Measurements from ENCODE around the gene FAM24A. TPM values are rescaled to one million over a fixed set of nuclear protein-coding genes. Genes with fewer than 3 reads are reported as not detected.
"Not testable (repeated sequence)": the region's sequence is repeated elsewhere in the genome, so short reads cannot be mapped to it uniquely, and the experiment has no call there.

Gene FAM24A
- total and polyA plus RNA-seq, 12 donors: not detected

GRCh38 chr10:122884166-122884565, 26.2 kb upstream of the FAM24A start:
- Histone ChIP-seq H3K4me1 (peaks cover 0 to 13% (median 8%) of the 10 kb centered on the region in 9 donors), H3K27me3 (peaks cover 0 to 26% (median 5%) of the 10 kb centered on the region in 7 donors), H3K4me3 (no peak overlapping the region), H3K9me3 (no peaks in the 10 kb centered on the region), H3K27ac (no peak overlapping the region), H3K36me3 (no peaks in the 10 kb centered on the region)
- no peak for DNase-seq
- no peak for ATAC-seq
- TF ChIP-seq CTCF (IDR thresholded peaks at IDR 0.05): no peak
- WGBS, 2 donors: 93 to 100% methylated on average over 1 of the region's 1 CpG
- intact Hi-C loops (cut with DNase I): no loop called here

- intact Hi-C loops (cut with DNase I): no loop called here
- no peak for DNase-seq
- TF ChIP-seq CTCF (IDR thresholded peaks at IDR 0.05): no peak
- H3K27me3 ChIP-seq: peaks cover 0 to 17% (median 0%) of the 10 kb centered on the region in 7 donors
- no peaks in the 10 kb centered on the region for H3K9me3 ChIP-seq
- no peak for ATAC-seq
- H3K27ac ChIP-seq: no peak overlapping the region
- no peaks in the 10 kb centered on the region for H3K36me3 ChIP-seq
- H3K4me1 ChIP-seq: no peaks in the 10 kb centered on the region
- no peak overlapping the region for H3K4me3 ChIP-seq
- WGBS, 2 donors: 83% methylated on average over 5 of the region's 5 CpGs
Measured at GRCh38 chr10:122894261-122894944, 16.0 kb upstream of the FAM24A start.

- DNase-seq; H3K9me3 ChIP-seq; H3K27ac ChIP-seq; H3K4me3 ChIP-seq; H3K36me3 ChIP-seq; intact Hi-C loops (cut with DNase I); ATAC-seq; H3K4me1 ChIP-seq: not testable (repeated sequence)
- WGBS, 2 donors: 72 to 74% methylated on average over 4 of the region's 4 CpGs
- H3K27me3 ChIP-seq: peaks cover 0 to 20% (median 9%) of the 10 kb centered on the region in 7 donors
Measured at GRCh38 chr10:122903861-122904260, 6.5 kb upstream of the FAM24A start.

- H3K4me1 ChIP-seq: no peaks in the 10 kb centered on the region
- H3K27ac ChIP-seq: no peak overlapping the region
- intact Hi-C loops (cut with DNase I): no loop called here
- WGBS, 2 donors: 20 to 22% methylated on average over 5 of the region's 5 CpGs
- no peak for TF ChIP-seq CTCF (IDR thresholded peaks at IDR 0.05)
- ATAC-seq: peak in 6 of 8 donors; percentile 55 to 80 (median 62)
- H3K27me3 ChIP-seq: peaks cover 0 to 5% (median 0%) of the 10 kb centered on the region in 7 donors
- no peaks in the 10 kb centered on the region for H3K9me3 ChIP-seq
- DNase-seq: peak; percentile 19 to 23
- H3K36me3 ChIP-seq: no peaks in the 10 kb centered on the region
- H3K4me3 ChIP-seq: no peak overlapping the region
Measured at GRCh38 chr10:122911889-122912484, 1.6 kb downstream of the FAM24A start.

GRCh38 chr10:122915700-122916099, 5.3 kb downstream of the FAM24A start:
- H3K27ac ChIP-seq: no peak overlapping the region
- 55 to 71% methylated on average over 2 of the region's 2 CpGs for WGBS, 2 donors
- peaks cover 0 to 5% (median 0%) of the 10 kb centered on the region in 7 donors for H3K27me3 ChIP-seq
- no peak for DNase-seq
- no peaks in the 10 kb centered on the region for H3K4me1 ChIP-seq
- no peak for ATAC-seq
- no peak overlapping the region for H3K4me3 ChIP-seq
- H3K36me3 ChIP-seq: no peaks in the 10 kb centered on the region
- H3K9me3 ChIP-seq: peaks cover 0 to 2% (median 0%) of the 10 kb centered on the region in 11 donors
- TF ChIP-seq CTCF (IDR thresholded peaks at IDR 0.05): no peak
- intact Hi-C loops (cut with DNase I): no loop called here

Measured in heart right ventricle (tissue), 16 donors.